Right renal cortex interstitium (tissue), 3 donors: ENCODE measurements around the gene LGALS7. TPM values are rescaled to one million over a fixed set of nuclear protein-coding genes. Genes with fewer than 3 reads are reported as not detected.
"Not testable (repeated sequence)": the region's sequence is repeated elsewhere in the genome, so short reads cannot be mapped to it uniquely, and the experiment has no call there.

Source experiments
- DNase-seq, 3 donors: peaks; one replicate each; pipeline ENCODE4 v3.0.0-alpha.2; 2013; ENCODE audit warnings: low read depth in 3 of 3, low spot score in 2 of 3
- polyA plus RNA-seq, 3 donors: library from polyadenylated mRNA; unstranded; fragments of 120-200 nt; gene quantifications; one replicate each; pipeline ENCODE4 v1.2.1, GENCODE V29; 2013; ENCODE audit not compliant: insufficient read length in 3 of 3

LGALS7 gene
- polyA plus RNA-seq, 3 donors = 0.40 to 1.2 TPM; not detected in 1

DNA sequence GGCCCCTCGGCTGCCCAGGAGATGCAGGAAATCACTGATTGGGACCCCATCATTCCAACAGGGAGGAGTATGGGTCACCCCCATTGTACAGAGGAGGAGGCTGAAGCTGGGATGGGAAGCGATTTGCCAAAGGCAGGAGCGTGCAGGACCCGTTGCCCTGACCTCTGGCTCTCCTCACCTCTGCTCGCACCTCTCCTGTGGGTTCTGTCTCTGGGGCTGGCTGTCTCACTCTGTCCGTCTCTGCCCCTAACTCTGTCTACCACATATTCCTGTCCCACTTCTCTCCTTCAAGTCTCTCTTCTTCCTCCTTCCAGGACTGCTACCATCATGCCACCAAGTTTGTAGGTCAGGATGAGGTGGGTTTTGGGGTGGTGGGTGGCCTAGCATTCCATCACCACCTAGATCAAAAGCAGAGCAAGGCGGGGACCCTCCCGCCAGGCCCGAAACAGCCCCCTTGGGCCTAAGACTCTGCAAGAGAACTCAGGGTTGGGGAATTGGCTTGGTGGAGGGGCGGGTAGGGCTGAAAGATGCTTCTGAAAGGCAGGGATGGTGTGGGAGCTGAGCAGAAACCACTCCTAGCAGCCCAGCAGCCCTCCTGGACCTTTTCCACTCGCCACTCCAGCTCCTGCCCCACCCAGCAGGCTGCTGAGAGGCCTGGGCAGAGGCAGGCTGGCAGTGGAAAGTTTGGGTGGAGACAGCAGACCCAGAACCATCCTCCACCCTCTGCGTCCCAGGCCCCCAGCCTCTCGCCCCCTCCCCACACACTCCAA, 1.0 kb upstream of the LGALS7 start:
- no peak for DNase-seq

DNA sequence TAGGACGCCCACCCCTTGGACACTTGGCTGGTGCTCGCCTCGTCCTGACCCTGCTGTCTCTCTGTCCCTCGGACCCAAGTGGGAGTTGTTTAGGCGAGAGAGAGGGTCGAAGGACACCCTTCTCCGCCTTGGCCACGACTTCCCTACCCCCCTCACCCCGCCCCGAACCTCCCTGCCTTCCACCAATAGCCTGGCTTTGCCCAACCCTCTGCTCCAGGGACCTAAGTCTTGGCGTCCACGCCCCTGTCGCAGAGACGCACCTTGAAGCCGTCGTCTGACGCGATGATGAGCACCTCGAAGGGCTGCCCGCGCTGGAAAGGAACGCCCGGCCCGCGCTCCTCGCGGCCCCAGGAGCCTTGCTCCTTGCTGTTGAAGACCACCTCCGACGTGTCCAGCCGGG, 1.7 kb downstream of the LGALS7 start:
- DNase-seq = not testable (repeated sequence)

DNA sequence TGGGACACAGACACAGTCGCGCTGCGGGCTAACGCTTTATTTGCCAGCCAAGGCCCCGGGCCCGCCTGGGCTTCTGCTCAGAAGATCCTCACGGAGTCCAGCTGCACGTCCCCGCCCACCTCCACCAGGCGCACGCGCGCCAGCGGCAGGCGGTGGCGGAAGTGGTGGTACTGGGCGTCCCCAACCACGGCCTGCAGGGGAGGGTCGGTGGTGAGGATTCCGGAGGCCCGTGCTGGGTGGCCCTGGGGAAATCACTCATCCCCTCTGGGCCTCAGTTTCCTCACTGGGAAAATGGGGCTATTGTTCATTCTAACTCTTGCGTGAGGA, 2.4 kb downstream of the LGALS7 start:
- DNase-seq = not testable (repeated sequence)

DNA sequence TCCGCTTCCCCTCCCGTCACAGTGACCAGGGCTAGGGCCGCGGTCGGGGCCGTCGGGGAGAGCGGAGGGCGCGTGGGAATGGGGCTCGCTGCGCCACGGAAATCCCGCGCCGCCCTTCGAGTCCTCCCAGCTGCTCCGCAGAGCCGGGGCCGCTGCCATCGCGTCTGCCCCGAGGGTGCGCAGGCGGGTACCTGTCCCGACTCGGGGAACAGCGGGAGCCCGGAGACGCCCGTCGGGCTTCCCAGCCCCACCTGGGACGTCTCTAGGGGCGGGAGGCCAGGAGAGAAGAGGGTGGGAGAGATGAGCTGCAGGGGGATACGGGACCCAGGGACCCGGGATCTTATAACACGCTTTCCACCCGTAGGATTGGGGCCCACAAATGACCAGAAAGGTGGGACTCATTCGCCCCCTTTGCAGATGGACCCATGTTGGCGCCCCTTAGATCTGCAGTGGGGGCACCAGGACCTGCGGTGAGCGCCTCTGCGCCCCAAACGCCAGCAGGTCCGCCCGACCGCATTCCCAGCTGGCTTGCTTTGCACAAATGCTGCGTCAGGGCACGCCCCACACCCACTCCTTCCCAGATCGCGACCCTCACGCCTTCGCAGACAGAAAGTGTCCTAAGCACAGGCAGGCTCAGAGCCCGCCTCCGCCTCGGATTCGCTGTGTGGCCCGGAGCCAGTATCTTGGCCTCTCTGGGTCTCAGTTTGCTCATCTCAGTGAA, 2.9 kb downstream of the LGALS7 start:
- DNase-seq = not testable (repeated sequence)

DNA sequence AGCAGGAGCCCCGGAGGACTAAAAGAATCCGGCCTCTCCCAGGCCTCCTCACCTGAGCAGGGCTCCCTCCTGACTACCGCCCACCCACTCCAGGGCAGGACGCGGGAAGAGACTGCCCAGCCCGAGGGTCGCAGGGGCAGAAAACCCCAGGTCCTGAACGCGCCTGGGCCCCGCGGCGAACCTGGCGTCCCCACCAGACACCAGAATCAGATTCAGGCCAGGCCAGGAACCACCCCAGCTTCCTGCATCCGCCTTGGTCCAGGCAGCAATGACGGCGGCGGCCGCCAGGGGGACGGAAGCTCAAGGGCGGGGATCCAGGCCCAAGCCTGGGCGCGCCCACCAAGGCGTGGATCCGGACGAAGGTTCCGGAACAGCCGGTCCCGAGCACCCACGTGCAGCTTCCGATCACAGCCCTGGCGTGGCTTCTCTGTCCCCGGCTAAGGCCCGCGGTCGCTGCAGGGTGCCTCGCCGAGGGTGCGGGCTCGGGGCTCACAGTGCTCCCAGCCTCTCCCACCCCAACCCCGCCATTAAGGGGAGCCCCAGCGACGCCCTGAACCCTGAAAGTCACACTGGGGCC, 3.6 kb downstream of the LGALS7 start:
- peak; percentile 40 to 60 (median 41) for DNase-seq

DNA sequence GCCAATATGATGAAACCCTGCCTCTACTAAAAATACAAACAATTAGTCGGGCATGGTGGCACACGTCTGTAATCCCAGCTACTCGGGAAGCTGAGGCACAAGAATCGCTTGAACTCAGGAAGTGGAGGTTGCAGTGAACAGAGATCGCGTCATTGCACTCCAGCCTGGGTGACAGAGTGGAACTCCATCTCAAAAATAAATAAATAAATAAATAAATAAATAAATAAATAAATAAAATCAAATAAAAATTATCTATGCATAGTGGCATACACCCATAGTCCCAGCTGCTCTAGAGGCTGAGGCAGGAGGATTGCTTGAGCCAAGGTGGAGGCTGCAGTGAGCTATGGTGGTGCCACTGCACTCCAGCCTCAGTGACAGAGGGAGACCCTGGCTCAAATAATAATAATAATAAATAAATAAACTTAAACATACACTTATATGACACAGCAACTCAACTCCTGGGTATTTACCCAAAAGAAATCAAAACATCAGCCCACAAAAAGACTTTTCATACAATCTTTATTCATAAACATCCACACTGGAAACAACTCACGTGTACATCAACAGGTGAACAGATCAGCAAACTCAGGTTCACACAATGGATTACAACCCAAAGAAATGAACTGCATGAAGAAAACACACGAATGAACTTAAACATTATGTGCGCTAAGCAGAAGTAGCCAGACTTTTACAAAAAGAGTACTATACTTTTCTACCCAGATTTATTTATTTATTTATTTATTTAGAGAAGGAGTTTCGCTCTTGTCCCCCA, 6.9 kb downstream of the LGALS7 start:
- DNase-seq = no peak

DNA sequence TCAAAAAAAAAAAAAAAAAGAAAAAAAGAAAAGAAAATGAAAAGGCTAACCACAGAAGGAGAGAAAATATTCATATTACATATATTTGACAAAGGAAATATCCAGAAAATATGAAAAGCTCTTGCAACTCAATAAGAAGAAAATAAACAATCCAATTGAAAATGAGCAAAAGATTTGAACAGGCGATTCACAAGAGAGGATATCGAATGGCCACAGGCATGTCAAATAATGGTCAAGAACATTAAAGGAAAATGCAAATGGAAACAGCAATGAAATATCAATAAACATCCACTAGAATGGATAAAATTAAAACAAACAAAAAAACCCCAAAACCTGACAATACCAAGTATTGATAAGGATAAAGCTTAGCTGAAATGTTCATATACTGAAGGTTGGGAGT, 8.1 kb downstream of the LGALS7 start:
- DNase-seq = no peak

DNA sequence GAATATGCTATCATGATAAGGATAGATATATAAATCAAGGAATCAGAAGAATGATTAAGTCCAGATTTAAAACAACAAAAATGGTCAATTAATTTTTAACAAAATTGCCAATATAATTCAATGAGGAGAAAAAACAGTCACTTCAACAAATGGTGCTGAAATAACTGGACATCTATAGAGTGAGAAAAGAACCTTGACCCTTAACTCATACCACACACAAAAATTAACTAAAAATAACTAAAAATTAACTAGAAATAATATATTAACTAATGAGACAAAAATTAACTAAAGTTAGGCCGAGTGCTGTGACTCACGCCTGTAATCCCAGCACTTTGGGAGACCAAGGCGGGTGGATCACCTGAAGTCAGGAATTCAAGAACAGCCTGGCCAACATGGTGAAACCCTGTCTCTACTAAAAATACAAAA, 9.5 kb downstream of the LGALS7 start:
- DNase-seq = no peak

DNA sequence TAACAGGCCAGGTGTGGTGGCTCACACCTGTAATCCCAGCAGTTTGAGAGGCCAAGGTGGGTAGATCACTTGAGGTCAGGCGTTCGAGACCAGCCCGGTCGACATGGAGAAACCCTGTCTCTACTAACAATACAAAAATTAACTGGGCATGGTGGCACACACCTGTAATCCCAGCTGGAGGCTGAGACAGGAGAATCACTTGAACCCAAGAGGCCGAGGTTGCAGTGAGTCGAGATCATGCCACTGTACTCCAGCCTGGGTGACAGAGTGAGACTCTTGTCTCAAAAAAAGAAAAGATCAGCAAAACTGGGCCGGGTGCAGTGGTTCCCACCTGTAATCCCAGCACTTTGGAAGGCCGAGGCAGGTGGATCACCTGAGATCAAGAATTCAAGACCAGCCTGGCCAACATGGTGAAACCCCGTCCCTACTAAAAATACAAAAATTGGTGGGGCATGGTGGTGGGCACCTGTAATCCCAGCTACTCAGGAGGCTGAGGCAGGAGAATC, 11.4 kb downstream of the LGALS7 start:
- not testable (repeated sequence) for DNase-seq

DNA sequence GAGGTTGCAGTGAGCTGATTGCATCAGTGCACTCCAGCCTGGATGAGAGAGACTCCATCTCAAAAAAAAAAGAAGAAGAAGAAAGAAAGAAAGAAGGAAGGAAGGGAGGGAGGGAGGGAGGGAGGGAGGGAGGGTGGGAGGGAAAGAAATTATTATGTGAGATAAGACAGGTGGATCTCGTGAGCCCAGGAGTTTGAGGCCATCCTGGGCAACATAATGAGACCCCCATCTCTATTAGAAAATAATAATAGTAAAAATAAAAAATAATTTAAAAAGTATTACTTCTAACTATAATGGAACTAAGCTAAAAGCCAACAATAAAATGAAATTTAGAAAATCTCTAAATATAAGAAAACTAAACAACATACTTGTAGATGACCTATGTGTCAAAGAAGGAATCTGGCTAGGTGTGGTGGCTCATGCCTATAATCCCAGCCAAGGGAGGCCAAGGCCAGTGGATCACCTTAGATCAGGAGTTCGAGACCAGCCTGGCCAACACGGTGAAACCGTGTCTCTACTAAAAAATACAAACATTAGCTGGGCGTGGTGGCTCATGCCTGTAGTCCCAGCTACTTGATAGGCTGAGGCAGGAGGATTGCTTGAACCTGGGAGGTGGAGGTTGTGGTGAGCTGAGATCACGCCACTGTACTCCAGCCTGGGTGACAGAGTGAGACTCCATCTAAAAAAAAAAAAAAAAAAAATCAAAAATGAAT, 12.4 kb downstream of the LGALS7 start:
- not testable (repeated sequence) for DNase-seq

DNA sequence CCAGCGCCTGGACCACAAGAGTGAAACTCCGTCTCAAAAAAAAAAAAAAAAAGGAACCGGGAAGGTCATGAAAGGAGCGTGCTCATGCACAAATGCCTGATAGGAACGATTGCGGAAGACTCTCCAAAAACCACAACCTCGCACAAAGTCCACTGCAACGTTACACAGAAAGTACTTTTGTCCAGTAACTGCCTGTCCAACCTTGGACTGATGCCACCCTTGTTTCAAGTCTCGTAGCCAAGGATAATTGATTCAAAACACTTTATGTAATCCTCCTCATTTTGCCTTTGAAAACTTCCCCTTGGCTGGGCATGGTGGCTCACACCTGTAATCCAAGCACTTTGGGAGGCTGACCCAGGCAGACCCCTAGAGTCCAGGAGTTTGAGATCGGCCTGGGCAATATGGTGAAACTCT, 13.7 kb downstream of the LGALS7 start:
- no peak for DNase-seq

DNA sequence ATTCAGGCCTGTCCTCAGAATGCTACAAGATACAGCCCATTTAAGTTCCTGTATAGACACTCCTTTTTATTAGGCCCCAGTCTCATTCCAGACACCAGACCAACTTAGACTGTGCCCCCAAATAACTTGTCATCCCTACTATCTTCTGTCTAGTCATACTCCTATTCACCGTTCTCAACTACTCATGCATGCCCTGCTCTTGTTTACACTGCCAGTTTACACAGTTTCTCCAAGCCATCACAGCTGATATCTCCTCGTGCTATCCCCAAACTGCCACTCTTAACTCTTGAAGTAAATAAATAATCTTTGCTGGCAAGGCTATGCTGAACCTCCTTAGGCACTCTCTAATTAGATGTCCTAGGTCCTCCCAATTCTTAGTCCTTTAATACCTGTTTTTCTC, 19.1 kb downstream of the LGALS7 start:
- DNase-seq = not testable (repeated sequence)

DNA sequence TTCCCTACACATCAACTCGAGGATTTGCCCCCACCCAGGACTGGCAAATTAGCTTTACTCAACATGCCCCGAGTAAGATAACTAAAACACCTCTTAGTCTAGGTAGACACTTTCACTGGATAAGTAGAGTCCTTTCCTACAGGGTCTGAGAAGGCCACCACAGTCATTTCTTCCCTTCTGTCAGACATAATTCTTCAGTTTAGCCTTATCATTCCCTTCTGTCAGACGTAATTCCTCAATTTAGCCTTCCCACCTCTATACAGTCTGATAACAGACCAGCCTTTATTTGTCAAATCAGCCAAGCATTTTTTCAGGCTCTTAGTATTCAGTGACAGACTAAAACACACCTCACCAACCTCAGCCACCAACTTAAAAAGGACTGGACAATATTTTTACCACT, 19.5 kb downstream of the LGALS7 start:
- DNase-seq = not testable (repeated sequence)

DNA sequence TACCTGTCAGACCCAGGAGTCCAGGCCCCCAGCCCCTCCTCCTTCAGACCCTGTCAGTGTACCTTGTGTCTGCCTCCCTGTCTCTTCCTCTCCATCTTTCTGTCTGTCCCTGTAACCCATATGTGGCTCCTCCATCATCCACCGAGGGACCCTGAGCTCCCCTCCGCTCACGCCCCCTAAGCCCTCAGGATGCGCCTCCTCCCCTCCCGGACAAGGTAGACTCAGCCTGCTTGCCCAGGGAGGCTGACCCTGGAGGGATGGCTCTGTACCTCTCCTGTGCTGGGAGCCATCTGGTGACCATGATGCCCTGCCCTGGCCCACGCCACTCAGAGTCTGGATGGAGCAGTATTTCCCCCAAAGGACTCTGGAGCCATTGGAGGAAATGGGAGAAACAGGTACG, 28.0 kb downstream of the LGALS7 start:
- DNase-seq = no peak

DNA sequence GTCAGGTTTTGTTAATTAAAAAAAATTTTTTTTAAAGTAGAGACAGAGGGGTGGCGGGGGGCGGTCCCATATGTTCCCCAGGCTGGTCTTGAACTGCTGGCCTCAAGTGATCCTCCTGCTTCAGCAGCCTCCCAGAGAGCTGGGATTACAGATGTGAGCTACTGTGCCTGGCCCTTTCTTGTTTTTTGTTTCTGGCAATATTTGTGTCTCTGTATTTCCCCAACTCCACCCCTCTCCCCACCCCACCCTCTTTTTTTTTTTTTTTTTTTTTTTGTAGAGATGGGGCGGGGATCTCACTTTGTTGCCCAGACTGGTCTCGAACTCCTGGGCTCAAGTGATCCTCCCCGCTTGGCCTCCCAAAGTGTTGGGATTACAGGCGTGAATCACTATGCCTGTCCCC, 28.4 kb downstream of the LGALS7 start:
- DNase-seq = no peak

DNA sequence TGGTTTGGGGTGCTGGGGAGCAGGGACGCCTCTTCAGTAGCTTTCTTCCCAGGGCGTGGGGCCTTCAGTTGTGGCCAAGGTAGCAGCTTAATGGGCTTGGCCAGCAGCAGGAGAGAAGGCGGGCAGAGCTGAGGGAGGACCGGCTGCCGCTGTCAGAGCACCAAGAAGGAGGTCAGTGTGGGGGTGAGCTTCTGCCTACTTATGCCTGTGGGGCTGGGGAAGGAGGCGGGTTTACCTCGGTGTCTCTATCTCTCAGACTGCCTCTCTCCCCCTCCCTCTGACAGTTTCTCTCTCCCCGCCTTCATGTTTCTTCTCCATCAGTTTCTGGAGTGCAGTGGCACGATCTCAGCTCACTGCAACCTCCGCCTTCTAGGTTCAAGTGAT, 29.0 kb downstream of the LGALS7 start, which contains the start of gene CAPN12:
Gene CAPN12 (minus strand): TSS at position 177 of the 384 bp plus-strand sequence. CDS start 309 bp downstream, outside the sequence.
- DNase-seq = no peak

DNA sequence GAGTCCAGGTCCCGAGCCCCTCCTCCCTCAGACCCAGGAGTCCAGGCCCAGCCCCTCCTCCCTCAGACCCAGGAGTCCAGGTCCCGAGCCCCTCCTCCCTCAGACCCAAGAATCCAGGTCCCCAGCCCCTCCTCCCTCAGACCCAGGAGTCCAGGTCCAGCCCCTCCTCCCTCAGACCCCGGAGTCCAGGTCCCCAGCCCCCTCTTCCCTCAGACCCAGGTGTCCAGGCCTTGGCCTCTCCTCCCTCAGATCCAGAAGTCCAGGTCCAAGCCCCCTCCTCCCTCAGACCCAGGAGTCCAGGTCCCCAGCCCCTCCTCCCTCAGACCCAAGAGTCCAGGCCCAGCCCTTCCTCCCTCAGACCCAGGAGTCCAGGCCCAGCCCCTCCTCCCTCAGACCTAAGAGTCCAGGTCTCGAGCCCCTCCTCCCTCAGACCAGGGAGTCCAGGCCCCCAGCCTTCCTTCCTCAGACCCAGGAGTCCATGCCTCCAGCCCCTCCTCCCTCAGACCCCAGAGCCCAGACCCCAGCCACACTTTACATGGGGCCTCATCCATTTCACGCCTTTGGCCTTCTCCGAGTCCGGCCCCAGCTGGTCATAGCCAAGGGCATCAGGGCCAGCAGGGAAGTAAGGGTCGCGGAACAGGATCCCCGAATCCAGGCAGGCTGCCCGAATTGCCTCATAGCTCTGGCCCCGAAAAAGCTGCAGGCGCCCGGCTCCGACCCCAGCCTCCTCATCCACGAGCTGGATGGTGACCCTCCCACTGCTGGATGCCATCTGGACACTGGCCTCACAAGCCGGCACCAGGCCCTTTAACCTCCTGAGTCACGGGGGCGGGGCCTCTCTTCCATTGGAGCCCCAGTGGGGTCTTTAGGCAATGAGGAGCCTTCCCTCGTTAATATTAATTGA, 29.7 kb downstream of the LGALS7 start:
- no peak for DNase-seq

DNA sequence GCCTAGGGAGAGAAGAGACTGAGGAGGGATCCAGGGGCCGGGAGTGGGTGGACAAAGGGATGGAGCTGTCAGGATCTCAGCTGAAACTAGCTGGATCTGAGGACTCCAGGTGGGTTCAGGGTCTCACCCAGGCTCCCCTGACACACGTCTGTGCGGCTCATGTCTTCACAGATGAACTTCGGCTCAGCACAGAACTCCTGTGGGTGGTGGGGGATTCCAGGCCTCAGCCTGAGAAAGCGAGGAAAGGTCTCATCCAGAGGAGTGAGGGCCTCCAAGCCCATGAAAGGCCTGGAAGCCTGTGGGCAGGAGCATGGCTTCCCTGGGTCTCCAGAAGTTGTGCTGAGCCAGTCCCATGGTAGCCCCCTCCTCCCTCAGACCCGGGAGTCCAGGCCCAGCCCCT, 30.4 kb downstream of the LGALS7 start:
- DNase-seq = no peak

DNA sequence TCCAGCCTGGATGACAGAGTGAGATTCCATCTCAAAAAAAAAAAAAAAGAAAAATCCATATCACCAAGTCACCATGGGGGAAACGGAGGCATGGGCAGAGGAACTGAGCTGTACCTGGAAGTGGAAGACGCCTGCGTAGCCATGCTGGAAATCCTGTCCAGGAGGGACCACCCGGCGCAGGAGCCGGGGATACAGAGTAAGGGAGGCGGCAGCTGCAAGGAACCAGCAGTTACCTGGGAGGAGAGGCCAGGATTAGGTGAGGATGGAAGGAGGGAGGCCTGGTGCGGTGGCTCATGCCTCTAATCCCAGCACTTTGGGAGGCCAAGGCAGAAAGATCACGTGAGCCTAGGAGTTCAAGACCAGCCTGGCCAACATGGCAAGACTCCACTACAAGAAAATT, 31.0 kb downstream of the LGALS7 start:
- no peak for DNase-seq
